Amniotic epithelial cell (primary cell): ENCODE results near the gene SLC52A1.
"Not testable (repeated sequence)": the region's sequence is repeated elsewhere in the genome, so short reads cannot be mapped to it uniquely, and the experiment has no call there.

Experiments used
- DNase-seq: peaks from one replicate; pipeline ENCODE4 v3.0.0-alpha.2; 2010; ENCODE audit warnings: low read depth

SLC52A1 gene

DNA sequence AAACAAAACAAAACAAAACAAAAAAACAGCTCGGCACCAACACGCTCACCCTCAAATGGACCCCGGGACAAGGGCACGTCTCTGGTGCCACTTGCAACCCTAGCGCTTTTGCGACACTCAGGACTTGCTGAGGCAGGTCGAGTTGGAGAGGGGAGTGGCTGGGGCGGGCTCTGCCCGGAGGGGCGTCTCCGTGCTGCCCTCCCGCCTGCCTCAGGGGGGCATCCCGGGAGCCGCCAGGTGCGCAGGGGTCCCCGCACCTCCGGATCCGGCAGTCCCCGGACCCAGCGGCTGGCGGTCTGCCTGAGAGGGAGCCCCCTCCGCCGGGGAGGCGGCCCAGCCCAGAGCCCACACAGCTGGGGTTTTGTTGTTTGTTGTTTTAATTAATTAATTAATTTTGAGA, at the start of gene SLC52A1:
Gene SLC52A1, minus strand, starts transcription at position 112 of the 400 bp plus-strand sequence. CDS start 820 bp downstream, outside the sequence.
- DNase-seq, result no peak

DNA sequence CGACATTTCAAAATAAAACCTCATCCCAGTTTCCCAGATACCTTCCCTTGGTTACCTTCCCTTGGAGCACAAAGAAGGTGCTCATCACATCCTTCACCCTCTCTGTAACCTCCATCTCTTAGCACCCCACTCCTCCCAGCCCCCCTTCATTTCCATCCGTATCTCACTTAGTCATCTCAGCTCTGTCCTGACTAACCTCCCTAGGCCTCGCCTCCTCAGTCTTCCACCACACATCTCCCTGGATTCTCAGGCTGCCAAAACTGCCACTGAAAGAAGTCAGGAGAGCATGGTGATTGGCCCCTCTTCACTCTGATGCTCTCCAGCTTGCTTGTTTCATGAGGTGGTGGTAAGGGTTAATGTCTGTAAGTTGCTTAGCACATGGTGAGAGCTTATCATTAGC, 45.4 kb upstream of the SLC52A1 start:
- DNase-seq, result no peak

DNA sequence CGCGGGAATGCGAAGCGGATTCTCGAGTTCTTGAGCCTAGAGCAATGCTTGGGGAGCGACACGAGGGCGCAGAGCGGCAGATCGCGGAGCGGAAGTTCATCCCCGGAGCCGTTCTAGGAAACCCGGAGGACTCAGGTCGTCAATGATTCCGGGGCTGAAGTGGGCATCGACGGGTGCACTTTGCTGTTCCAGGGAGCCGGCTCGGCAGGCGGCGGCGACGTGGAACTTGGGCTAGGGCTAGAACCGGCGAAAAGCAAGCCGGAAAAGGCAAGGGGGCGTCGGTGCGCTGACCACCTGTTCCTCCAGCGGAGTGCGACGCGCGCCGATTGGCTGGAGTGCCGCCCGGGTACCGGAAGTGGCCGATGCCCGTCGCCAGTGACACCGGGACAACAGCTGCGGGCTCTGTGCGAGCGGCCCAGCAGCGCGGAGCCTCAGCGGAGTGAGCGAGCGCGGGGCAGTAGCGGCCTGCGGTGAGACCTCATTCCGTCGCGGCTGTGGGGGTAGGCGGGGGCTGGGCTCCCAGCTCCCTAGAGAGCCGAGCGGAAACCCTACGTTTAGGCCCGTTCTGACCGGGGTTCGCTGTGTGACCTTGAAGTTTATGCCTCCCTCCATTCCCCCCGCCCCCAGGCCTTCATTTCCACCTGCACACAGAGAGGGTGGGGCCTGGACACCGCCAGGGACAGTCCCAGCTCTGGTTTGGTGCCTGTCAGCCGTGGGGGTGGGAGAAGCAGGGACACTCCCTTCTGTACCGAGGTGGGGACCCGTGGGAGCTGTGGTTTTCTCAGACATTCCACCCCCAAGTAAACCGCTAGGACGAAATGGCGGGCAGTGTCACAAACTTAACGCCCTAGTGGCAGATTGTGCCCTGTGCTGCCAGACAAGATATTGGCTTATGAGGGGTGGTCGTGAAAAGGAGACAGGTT, 43.1 kb upstream of the SLC52A1 start, which contains the start of gene ZFP3:
Gene ZFP3, plus strand, starts transcription at position 362 of the 923 bp plus-strand sequence. CDS start 13,038 bp downstream, outside the sequence.
- peak; percentile 87 for DNase-seq

DNA sequence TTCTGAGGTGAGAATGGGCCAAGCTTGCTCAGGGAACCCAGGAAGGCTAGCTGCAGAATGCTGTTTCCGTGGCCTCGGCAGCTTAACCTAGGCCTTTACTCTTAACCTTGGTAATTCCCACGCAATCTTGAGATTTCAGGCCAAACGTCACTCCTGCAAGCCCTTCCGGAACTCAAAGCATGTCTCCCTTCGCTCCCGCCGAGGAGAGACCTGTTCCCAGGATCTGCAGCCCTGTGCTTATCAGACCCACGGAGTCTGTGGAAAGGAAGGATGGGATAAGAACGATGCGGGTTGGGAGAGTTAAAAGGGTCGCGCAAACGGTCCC, 42.5 kb upstream of the SLC52A1 start:
- DNase-seq, result no peak

DNA sequence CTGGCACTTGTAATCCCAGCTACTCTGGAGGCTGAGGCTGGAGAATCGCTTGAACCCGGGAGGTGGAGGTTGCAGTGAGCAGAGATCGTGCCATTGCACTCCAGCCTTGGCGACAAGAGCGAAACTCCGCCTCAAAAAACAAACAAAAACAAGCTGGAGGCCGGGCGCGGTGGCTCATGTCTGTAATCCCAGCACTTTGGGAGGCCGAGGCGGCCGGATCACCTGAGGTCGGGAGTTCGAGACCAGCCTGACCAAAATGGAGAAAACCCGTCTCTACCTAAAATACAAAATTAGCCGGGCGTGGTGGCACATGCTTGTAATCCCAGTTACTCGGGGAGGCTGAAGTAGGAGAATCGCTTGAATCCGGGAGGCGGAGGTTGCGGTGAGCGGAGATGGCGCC, 42.0 kb upstream of the SLC52A1 start:
- DNase-seq, result not testable (repeated sequence)

DNA sequence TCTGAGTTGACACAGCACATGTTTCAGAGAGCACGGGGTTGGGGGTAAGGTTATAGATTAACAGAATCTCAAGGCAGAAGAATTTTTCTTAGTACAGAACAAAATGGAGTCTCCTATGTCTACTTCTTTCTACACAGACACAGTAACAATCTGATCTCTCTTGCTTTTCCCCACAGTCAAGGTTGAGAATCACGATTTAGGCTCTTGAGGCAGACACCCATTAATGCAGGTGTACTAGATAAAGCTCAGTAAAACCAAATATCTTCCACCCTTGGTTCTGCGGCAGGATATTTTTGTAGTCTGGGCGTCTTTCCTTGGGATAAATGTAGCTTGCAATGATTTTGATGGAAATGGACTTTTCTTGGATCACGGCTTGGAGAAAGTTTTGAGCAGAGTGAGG, 40.2 kb upstream of the SLC52A1 start:
- not testable (repeated sequence) for DNase-seq

DNA sequence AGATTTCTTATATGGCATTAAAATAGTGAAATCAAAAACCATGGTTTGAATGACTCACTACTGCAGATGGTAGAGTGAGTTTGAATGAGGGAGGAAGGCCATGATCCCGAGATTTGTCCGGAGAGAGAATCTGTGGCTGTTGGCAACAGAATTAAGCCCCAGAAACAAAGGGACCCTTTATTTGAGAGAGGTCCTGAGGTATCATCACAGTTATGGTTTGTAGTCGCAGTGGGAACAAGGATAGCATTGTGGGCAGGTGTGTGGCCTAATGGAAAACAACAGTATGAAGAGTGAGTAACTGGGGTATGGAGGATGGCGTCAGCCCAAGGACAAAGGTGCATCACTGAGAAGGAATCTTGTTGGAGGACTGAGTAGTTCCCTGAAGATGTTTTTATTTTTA, 34.5 kb upstream of the SLC52A1 start:
- DNase-seq, result no peak

DNA sequence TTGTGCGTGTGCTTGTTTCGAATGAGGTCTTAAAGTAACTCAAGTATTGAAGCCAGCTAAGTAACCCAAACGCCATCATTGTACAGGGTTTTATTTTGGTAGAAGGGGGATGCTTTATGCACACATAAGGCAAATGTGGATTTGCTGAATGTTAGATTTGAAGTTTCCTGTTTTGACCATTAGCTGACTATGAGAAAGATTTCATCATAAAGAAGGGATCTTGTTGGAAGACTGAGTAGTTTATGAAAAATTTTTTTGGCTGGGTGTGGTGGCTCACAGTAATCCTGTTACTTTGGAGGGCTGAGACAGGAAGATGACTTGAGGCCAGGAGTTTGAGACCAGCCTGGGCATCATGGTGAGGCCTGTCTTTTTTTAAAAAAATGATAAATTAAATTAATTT, 33.0 kb upstream of the SLC52A1 start:
- DNase-seq, result no peak

DNA sequence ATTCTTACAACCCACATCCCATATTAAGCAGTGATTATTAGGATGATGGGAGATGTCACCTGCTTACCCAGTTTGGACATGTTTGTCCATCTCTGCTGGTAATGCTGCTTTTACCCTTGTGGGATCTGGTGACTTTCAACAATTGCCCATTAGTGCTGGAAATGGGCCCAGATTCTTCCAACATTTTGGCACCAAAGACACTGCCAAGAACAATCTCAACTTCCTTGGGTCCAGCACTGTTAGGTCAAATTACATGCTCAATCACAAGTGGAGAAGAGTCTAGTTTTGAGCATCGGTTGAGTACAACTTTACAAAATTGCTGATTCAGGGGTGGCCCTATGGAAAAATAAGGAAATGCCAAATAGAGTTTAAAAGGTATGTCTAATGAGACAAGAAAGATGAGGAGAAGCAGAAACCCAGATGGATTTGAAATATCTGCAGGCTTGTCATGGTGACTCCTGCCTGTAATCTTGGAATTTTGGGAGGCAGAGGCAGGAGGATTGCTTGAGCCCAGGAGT, 30.1 kb upstream of the SLC52A1 start:
- DNase-seq, result no peak

DNA sequence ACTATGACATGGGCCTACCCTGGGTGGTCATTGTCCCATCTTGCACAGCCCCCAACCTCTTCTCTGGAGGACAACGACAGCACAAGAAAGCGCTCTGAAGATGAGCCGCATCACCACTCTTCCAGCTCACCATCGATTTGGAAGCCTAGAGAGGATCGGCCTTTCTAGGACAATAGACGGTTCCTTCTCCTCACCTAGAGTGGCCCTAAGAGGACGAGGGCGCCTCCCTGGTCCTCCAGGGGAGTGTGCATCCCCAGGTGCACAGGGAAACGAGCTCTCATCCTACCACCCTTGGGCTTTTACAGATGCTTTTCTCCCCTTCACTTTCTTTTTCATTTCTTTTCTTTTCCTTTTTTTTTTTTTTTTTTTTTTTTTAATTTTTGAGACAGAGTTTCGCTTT, 20.3 kb upstream of the SLC52A1 start:
- no peak for DNase-seq

DNA sequence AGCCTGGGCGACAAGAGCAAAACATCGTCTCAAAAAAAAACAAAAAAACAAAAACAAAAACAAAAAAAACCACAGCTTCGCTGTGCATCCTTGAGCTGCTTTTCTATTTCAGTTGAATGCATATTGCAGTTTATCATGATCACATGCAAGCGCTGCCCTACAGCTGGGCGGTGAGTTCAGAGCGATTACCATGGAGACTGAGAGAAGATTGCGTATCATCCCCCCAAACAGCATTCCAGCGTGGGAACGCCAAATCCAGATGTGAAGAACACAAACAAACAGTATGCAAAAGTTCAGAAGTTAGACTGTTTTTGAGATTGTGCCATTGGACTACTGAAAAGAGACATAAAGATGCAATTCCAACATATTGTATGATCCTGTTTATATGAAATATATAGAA, 15.1 kb upstream of the SLC52A1 start:
- peak; percentile 90 for DNase-seq

DNA sequence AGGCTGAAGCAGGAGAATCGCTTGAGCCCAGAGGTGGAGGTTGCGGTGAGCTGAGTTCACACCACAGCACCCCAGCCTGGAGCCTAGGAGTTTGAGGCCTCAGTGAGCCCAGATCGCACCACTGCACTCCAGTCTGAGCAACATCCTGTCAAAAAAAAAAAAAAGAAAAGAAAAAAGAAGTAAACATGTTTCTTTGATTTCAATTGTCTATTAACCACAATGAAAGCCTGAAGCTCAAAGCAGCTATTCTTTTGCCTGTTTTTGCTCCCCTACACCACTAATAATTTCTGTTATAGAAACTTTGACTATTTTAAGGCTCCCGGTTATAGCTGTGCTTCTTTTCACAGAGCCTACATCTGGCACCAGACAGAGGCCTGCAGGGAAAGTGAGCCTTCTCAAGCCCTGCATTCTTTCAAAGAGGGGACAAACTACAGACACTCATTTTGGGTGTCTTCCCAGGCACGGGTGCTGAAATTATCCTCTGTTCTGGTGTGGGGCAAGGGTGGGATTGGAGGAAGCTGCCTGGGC, 14.2 kb upstream of the SLC52A1 start:
- DNase-seq, result no peak

DNA sequence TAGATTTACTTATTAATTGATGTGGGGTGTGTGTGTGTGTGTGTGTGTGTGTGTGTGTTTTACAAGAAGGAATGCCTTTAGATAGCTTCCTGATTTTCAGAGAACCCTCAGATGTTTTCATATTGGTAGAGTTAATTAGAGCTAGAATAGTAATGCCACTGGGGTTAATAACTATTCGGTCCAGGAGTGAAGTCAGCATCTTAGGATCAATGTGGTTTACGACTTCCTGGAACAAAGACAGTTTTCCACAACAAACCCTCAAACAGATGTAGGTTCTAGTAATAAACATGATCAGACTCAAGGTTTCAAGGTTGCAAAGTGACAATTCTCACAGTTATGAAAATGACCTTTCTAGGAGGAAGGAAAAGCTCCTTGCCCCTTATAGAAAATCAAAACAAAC, 12.2 kb upstream of the SLC52A1 start:
- no peak for DNase-seq

DNA sequence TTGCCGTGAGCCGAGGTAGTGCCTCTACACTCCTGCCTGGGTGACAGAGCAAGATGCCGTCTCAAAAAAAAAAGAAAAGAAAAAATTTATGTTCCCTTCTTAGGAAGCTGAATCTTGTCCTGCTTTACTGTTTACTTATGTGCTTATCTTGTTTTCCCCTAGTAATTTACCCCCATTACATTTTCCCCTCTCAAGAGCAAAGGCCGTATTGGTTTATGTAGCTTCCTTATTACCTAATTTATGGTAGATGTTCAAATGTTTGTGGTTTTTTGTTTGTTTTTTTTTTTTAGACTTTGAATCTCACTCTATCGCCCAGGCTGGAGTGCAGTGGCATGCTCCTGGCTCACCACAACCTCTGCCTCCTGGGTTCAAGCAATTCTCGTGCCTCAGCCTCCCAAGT, 10.3 kb upstream of the SLC52A1 start:
- DNase-seq, result no peak

DNA sequence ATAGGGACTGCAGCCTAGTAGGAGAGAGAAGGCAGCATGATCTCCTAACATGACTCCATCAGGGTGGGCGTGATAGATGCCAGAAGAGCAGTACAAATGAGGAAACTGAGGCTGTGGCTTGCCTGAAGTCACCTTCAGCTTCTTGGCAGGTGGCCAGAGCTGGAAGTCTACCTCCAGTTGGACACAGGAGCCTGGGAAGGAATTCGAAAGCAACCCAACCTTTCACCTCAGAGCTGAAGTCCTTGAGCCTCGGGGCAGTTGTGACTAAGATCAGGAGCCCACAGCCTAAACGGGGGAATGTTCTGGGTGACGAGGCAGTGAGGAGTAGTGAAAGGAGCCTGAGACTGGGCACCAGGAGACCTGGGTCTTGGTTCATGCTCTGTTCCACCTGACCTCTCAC, 9.4 kb upstream of the SLC52A1 start:
- no peak for DNase-seq

DNA sequence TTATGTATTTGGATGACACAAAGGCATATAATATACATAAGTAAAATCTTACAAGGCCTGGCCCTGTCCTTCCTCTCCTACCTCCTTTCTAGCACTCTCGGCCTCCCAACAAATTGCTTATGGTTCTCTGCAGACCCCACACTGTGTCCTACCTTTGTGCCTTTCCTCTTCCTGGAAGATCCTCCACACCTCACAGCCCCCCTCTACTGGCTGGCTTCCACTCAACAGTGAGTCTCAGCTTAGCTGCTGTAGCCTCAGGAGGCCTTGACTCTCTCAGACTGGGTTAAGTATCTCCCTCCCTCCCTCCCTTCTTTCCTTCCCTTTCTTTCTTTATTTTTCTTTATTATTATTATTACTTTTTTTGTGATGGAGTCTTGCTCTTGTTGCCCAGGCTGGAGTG, 8.3 kb upstream of the SLC52A1 start:
- DNase-seq, result no peak

DNA sequence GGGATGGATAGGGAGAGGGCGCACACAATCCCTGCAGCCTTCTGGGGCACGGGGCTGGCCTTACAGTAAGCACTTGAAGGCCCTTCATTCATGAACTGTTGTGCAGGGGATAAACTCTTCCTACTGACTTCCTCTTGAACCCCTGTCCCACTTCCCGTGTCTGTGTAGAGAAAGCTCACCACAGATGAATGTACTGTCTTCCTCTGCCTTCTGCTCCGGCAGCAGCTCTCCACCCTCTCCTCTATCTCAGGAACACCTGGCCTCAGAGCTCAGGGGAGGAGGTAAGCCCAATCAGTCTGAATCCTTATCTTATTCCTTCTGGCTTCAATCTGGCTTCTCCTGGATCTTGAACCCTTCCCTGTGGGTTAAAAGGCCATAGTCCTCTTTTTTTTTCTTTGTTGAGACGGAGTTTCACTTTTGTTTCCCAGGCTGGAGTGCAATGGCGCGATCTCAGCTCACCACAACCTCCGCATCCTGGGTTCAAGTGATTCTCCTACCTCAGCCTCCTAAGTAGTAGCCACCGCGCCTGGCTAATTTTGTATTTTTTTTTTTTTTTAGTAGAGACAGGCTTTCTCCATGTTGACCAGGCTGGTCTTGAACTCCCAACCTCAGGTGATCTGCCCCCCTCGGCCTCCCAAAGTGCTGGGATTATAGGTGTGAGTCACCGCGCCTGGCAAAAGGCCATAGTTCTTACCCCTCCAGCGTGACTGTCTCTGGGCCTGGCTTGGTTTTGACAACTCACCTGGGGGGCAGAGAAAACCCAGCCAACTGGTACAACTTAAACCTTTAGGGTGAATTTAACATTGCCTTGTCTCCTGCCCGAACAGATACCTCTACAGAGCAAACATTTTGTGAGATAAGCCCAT, 7.2 kb upstream of the SLC52A1 start:
- DNase-seq, result no peak

DNA sequence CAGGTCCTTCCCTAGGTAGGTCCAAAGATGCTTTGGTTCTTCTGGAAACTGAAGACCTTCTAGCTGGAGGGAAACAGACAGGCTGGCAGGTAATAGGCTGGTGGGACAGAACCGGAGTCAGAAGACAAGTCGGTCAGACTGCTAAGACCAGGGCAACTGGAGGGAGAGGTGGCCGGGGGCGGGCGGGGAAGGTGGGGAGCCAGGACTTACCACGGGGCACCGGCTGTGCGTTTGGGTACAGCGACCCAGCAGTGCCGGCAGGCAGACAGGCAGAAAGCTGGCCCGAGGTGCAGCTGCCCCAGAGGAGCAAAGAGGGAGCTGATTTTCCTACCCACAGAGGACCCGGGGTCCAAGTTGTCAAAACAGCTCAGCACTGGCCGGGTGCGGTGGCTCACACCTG, 575 bp downstream of the SLC52A1 start:
- no peak for DNase-seq

DNA sequence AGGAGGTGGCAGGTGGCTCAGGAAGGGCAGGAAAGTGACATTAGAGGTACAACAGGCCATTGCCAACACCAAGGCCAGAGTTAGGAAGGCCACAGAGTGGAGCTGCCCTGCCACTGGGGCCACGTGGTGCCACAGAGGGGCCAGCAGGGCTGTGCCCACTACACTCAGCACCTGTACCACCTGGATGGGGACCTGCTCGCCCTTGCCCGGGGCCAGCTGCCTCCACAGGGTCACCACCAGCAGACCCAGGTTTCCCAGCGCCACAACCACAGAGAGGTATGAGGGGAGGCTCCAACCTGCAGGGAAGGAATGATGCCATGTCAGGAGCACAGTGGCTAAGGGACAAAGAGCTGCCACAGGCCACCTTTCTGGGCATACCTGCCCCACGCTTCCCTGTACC, 1.2 kb downstream of the SLC52A1 start:
- no peak for DNase-seq

DNA sequence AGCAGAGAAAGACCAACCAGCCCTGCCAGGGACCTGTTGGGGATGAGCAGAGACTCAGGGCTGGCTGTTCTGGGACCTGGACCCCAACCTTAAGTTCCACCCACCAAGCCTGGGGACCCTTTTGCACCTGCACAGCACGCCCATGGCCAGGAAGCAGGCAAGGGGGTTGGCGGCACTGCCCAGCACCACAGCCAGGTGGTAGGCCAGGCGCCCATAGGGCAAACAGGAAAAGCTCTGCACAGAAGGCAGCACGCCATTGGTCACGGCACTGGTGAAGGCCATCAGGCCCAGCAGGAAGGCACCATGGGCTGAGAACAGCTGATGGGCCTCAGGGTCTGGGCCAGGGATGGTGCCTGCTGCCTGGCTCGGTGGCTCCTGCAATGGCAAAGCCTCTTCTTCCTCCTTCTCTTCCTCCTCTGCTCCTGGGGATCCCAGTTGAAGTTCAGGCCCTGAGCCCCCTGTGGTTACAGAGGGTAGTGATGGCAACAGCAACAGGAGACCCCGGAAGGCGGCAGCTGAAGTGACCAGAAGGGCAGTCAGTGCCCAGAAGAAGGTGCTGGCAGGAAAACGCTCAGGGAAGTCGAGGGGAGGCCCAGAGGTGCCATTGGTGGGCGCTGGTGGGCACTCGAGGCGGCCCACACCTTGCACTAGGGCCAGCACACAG, 1.7 kb downstream of the SLC52A1 start:
- DNase-seq, result no peak

DNA sequence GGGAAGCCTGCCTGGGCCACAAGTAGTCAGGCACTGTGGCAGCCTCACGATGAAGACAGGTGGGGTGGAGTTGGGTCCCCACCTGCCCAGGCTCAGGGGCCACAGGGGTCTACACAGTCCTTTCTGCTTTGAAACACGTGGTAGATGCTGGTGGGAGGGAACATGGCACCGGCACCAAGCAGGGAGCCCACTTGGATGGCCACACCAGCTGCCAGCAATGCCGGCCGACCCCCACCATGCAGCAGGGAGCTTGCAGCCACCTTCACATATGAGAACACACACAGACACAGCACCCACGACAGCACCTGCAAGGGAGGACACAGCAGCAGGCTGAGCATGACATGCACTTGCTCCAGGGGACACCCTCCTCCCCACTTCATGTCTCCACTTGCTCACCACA, 2.4 kb downstream of the SLC52A1 start:
- no peak for DNase-seq
